Cortex of kidney (tissue), 1 donor: Measurements from ENCODE around the gene MIA2.

ENCODE experiments used
- DNase-seq: peaks from one replicate; lab custom pipeline; 2025; lab: John Stamatoyannopoulos, UW

Gene MIA2

GRCh38 chr14:39384177-39384576 lies 150.5 kb downstream of the MIA2 start:
- DNase-seq = no peak

- DNase-seq = no peak
Measured at GRCh38 chr14:39393289-39393688, 159.6 kb downstream of the MIA2 start.

GRCh38 chr14:39395555-39396254 lies 162.0 kb downstream of the MIA2 start:
- DNase-seq = no peak

- DNase-seq = no peak
Measured at GRCh38 chr14:39396448-39396847, 162.7 kb downstream of the MIA2 start.

- no peak for DNase-seq
Measured at GRCh38 chr14:39398382-39398781, 164.7 kb downstream of the MIA2 start.

- DNase-seq = no peak
Measured at GRCh38 chr14:39406560-39406959, 172.8 kb downstream of the MIA2 start.

- DNase-seq = no peak
Measured at GRCh38 chr14:39416072-39416471, 182.4 kb downstream of the MIA2 start.

- no peak for DNase-seq
Measured at GRCh38 chr14:39417014-39417413, 183.3 kb downstream of the MIA2 start.

GRCh38 chr14:39419272-39419671 lies 185.6 kb downstream of the MIA2 start:
- DNase-seq = no peak

GRCh38 chr14:39422243-39422642 lies 188.5 kb downstream of the MIA2 start:
- no peak for DNase-seq

- no peak for DNase-seq
Measured at GRCh38 chr14:39423793-39424192, 190.1 kb downstream of the MIA2 start.

- no peak for DNase-seq
Measured at GRCh38 chr14:39425947-39426346, 192.2 kb downstream of the MIA2 start.

- DNase-seq = no peak
Measured at GRCh38 chr14:39426605-39427004, 192.9 kb downstream of the MIA2 start.

- no peak for DNase-seq
Measured at GRCh38 chr14:39428118-39428517, 194.4 kb downstream of the MIA2 start.

- DNase-seq = no peak
Measured at GRCh38 chr14:39430762-39431415, 197.2 kb downstream of the MIA2 start.

- no peak for DNase-seq
Measured at GRCh38 chr14:39431416-39432178, 197.9 kb downstream of the MIA2 start.

- peak; percentile 57 for DNase-seq
Measured at GRCh38 chr14:39432179-39432618, 198.5 kb downstream of the MIA2 start, which contains the start of gene FBXO33. Gene FBXO33 (minus strand): TSS chr14:39432433. CDS start chr14:39432162, 271 bp downstream.

GRCh38 chr14:39432619-39433451 lies 199.1 kb downstream of the MIA2 start:
- DNase-seq = peak; percentile 58

GRCh38 chr14:39433452-39433813 lies 199.7 kb downstream of the MIA2 start:
- no peak for DNase-seq

- no peak for DNase-seq
Measured at GRCh38 chr14:39434401-39434800, 200.7 kb downstream of the MIA2 start.

GRCh38 chr14:39435241-39435640 lies 201.5 kb downstream of the MIA2 start:
- DNase-seq = no peak
